ENCODE data around the gene SLC39A9. TPM values are rescaled to one million over a fixed set of nuclear protein-coding genes. Genes with fewer than 3 reads are reported as not detected.
"Not testable (repeated sequence)": the region's sequence is repeated elsewhere in the genome, so short reads cannot be mapped to it uniquely, and the experiment has no call there.

Gene SLC39A9
- total and polyA plus RNA-seq, 4 donors = 28.7 to 140 (median 43.1) TPM

DNA sequence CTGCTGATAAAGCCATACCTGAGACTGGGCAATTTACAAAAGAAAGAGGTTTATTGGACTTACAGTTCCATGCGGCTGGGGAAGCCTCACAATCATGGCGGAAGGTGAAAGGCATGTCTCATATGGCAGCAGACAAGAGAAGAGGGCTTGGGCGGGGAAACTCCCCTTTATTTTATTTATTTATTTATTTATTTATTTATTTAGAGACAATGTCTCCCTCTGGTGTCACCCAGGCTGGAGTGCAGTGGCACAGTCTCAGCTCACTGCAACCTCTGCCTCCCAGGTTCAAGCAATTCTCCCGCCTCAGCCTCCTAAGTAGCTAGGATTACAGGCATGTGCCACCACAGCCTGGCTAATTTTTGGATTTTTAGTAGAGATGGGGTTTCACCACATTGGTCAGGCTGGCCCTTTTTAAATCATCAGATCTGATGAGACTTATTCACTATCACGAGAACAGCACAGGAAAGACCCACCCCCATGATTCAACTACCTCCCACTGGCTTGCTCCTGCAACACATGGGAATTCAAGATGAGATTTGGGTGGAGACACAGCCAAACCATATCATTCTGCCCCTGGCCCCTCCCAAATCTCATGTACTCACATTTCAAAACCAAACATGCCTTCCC is 78.4 kb downstream of the SLC39A9 start:
- not testable (repeated sequence) for H3K36me3 ChIP-seq (ENCODE audit: control insufficient read depth in 4 of 4, insufficient read depth in 3 of 4, low read depth in 1 of 4, low read length in 3 of 4); DNase-seq (ENCODE audit: low spot score); H3K27me3 ChIP-seq (ENCODE audit: control insufficient read depth in 4 of 4, insufficient read depth in 4 of 4, low read length in 3 of 4); H3K4me1 ChIP-seq (ENCODE audit: control insufficient read depth in 4 of 4, insufficient read depth in 4 of 4, low read length in 3 of 4); H3K9ac ChIP-seq (ENCODE audit: low read depth in 1 of 2, low read length in 2 of 2); H3K4me3 ChIP-seq (ENCODE audit: low read depth in 1 of 3, low read length in 3 of 3); H3K27ac ChIP-seq (ENCODE audit: low read depth in 1 of 2, low read length in 2 of 2); H3K9me3 ChIP-seq (ENCODE audit: control insufficient read depth in 4 of 4, low read length in 3 of 4)
- TF ChIP-seq RAD21 (IDR thresholded peaks at IDR 0.05) = peak in 1 of 2 donors; percentile 47
- 94% methylated on average over 5 of the region's 5 CpGs for WGBS

DNA sequence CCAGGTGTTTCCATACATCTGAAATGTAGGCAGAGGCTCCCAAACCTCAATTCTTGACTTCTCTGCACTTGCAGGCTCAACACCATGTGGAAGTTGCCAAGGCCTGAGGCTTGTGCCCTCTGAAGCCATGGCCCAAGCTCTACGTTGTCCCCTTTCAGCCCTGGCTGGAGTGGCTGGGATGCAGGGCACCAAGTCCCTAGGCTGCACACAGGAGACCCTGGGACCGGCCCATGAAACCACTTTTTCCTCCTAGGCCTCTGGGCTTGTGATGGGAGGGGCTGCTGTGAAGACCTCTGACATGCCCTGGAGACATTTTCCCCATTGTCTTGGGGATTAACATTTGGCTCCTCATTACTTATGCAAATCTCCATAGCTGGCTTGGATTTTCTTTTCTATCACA is 79.6 kb downstream of the SLC39A9 start:
- not testable (repeated sequence) for H3K27ac ChIP-seq (ENCODE audit: low read depth in 1 of 2, low read length in 2 of 2); H3K4me1 ChIP-seq (ENCODE audit: control insufficient read depth in 4 of 4, insufficient read depth in 4 of 4, low read length in 3 of 4); DNase-seq (ENCODE audit: low spot score); H3K4me3 ChIP-seq (ENCODE audit: low read depth in 1 of 3, low read length in 3 of 3); H3K9ac ChIP-seq (ENCODE audit: low read depth in 1 of 2, low read length in 2 of 2); H3K36me3 ChIP-seq (ENCODE audit: control insufficient read depth in 4 of 4, insufficient read depth in 3 of 4, low read depth in 1 of 4, low read length in 3 of 4); H3K9me3 ChIP-seq (ENCODE audit: control insufficient read depth in 4 of 4, low read length in 3 of 4); H3K27me3 ChIP-seq (ENCODE audit: control insufficient read depth in 4 of 4, insufficient read depth in 4 of 4, low read length in 3 of 4)
- WGBS = 90% methylated on average over 2 of the region's 2 CpGs

DNA sequence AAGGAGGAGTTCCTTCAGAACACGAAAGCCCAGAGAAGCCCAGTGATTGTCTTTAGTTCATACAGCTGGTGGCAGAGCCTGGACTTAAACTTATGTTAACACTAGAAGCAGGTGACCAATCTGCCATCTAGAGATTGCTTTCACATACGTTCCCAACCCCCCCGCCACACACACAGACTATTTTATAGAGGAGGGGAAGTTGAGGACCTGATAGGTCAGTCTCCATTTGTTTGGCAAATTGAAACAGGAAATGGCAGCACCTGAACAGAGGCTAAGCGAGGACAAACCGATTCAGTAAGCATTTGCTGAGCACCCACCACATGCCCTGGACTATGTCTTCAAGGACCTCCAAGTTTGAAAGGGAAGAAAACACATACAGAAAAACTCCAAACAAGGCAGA is 81.2 kb downstream of the SLC39A9 start:
- no peak for TF ChIP-seq RXRA (IDR thresholded peaks at IDR 0.05)
- TF ChIP-seq, protein P1, sequence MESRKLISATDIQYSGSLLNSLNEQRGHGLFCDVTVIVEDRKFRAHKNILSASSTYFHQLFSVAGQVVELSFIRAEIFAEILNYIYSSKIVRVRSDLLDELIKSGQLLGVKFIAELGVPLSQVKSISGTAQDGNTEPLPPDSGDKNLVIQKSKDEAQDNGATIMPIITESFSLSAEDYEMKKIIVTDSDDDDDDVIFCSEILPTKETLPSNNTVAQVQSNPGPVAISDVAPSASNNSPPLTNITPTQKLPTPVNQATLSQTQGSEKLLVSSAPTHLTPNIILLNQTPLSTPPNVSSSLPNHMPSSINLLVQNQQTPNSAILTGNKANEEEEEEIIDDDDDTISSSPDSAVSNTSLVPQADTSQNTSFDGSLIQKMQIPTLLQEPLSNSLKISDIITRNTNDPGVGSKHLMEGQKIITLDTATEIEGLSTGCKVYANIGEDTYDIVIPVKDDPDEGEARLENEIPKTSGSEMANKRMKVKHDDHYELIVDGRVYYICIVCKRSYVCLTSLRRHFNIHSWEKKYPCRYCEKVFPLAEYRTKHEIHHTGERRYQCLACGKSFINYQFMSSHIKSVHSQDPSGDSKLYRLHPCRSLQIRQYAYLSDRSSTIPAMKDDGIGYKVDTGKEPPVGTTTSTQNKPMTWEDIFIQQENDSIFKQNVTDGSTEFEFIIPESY (IDR thresholded peaks at IDR 0.05) = no peak

DNA sequence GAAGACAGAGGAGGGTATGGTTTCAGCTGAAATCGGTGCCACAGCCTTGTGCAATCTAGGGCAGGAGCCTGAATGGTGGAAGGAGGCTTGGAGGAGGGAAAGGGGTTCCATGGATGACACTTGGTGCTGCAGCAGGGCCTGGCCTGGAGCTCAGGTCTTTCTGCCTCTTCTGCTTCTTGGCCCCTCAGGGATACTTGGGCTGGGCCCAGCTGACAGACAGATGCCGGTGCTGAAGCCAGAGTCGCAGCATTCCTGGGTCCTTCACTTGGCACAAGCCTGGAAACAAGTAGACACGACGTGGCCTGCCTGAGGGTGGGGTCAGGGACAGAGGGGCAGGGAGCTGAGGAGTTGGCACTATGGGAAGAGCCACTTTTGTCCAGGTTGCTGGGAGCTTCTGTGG is 81.6 kb downstream of the SLC39A9 start:
- H3K36me3 ChIP-seq (ENCODE audit: control insufficient read depth in 4 of 4, insufficient read depth in 3 of 4, low read depth in 1 of 4, low read length in 3 of 4) = no peaks in the 10 kb centered on the region
- no peaks in the 10 kb centered on the region for H3K9me3 ChIP-seq (ENCODE audit: control insufficient read depth in 4 of 4, low read length in 3 of 4)
- peaks cover 0 to 2% (median under 1%) of the 10 kb centered on the region in 4 donors for H3K27me3 ChIP-seq (ENCODE audit: control insufficient read depth in 4 of 4, insufficient read depth in 4 of 4, low read length in 3 of 4)
- TF ChIP-seq, protein P2, sequence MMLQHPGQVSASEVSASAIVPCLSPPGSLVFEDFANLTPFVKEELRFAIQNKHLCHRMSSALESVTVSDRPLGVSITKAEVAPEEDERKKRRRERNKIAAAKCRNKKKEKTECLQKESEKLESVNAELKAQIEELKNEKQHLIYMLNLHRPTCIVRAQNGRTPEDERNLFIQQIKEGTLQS (IDR thresholded peaks at IDR 0.05) = no peak
- TF ChIP-seq TAF1 (conservative IDR thresholded peaks at IDR 0.05) = no peak
- no peak for TF ChIP-seq NR2F2 (IDR thresholded peaks at IDR 0.05)
- TF ChIP-seq RAD21 (IDR thresholded peaks at IDR 0.05) = no peak
- TF ChIP-seq RXRA (IDR thresholded peaks at IDR 0.05) = no peak
- TF ChIP-seq HNF4G (IDR thresholded peaks at IDR 0.05) = no peak
- no peak for TF ChIP-seq FOXA1 (IDR thresholded peaks at IDR 0.05)
- TF ChIP-seq, protein P1 (IDR thresholded peaks at IDR 0.05) = no peak
- TF ChIP-seq, protein P3, sequence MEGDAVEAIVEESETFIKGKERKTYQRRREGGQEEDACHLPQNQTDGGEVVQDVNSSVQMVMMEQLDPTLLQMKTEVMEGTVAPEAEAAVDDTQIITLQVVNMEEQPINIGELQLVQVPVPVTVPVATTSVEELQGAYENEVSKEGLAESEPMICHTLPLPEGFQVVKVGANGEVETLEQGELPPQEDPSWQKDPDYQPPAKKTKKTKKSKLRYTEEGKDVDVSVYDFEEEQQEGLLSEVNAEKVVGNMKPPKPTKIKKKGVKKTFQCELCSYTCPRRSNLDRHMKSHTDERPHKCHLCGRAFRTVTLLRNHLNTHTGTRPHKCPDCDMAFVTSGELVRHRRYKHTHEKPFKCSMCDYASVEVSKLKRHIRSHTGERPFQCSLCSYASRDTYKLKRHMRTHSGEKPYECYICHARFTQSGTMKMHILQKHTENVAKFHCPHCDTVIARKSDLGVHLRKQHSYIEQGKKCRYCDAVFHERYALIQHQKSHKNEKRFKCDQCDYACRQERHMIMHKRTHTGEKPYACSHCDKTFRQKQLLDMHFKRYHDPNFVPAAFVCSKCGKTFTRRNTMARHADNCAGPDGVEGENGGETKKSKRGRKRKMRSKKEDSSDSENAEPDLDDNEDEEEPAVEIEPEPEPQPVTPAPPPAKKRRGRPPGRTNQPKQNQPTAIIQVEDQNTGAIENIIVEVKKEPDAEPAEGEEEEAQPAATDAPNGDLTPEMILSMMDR (IDR thresholded peaks at IDR 0.05; ENCODE audit: low read depth, low read length, missing input control) = no peak
- TF ChIP-seq, protein P4, sequence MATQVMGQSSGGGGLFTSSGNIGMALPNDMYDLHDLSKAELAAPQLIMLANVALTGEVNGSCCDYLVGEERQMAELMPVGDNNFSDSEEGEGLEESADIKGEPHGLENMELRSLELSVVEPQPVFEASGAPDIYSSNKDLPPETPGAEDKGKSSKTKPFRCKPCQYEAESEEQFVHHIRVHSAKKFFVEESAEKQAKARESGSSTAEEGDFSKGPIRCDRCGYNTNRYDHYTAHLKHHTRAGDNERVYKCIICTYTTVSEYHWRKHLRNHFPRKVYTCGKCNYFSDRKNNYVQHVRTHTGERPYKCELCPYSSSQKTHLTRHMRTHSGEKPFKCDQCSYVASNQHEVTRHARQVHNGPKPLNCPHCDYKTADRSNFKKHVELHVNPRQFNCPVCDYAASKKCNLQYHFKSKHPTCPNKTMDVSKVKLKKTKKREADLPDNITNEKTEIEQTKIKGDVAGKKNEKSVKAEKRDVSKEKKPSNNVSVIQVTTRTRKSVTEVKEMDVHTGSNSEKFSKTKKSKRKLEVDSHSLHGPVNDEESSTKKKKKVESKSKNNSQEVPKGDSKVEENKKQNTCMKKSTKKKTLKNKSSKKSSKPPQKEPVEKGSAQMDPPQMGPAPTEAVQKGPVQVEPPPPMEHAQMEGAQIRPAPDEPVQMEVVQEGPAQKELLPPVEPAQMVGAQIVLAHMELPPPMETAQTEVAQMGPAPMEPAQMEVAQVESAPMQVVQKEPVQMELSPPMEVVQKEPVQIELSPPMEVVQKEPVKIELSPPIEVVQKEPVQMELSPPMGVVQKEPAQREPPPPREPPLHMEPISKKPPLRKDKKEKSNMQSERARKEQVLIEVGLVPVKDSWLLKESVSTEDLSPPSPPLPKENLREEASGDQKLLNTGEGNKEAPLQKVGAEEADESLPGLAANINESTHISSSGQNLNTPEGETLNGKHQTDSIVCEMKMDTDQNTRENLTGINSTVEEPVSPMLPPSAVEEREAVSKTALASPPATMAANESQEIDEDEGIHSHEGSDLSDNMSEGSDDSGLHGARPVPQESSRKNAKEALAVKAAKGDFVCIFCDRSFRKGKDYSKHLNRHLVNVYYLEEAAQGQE (IDR thresholded peaks at IDR 0.05) = no peak
- no peak for TF ChIP-seq FOXA2 (IDR thresholded peaks at IDR 0.05)
- no peak for TF ChIP-seq SP1 (IDR thresholded peaks at IDR 0.05)
- H3K4me3 ChIP-seq (ENCODE audit: low read depth in 1 of 3, low read length in 3 of 3) = no peak overlapping the region
- no peak for DNase-seq (ENCODE audit: low spot score)
- peaks cover 10 to 16% (median 15%) of the 10 kb centered on the region in 4 donors for H3K4me1 ChIP-seq (ENCODE audit: control insufficient read depth in 4 of 4, insufficient read depth in 4 of 4, low read length in 3 of 4)
- 80% methylated on average over 5 of the region's 5 CpGs for WGBS
- no peak overlapping the region for H3K9ac ChIP-seq (ENCODE audit: low read depth in 1 of 2, low read length in 2 of 2)
- no peak overlapping the region for H3K27ac ChIP-seq (ENCODE audit: low read depth in 1 of 2, low read length in 2 of 2)

More for the DNA sequence above, 81.2 kb downstream of the SLC39A9 start:
- WGBS = 95% methylated on average over 5 of the region's 5 CpGs
- Histone ChIP-seq H3K4me3 (ENCODE audit: low read depth in 1 of 3, low read length in 3 of 3) (no peak overlapping the region), H3K9me3 (ENCODE audit: control insufficient read depth in 4 of 4, low read length in 3 of 4) (no peaks in the 10 kb centered on the region), H3K36me3 (ENCODE audit: control insufficient read depth in 4 of 4, insufficient read depth in 3 of 4, low read depth in 1 of 4, low read length in 3 of 4) (no peaks in the 10 kb centered on the region), H3K4me1 (ENCODE audit: control insufficient read depth in 4 of 4, insufficient read depth in 4 of 4, low read length in 3 of 4) (peaks cover 9 to 12% (median 11%) of the 10 kb centered on the region in 4 donors), H3K27ac (ENCODE audit: low read depth in 1 of 2, low read length in 2 of 2) (no peak overlapping the region), H3K27me3 (ENCODE audit: control insufficient read depth in 4 of 4, insufficient read depth in 4 of 4, low read length in 3 of 4) (peaks cover 0 to 2% (median 0%) of the 10 kb centered on the region in 4 donors), H3K9ac (ENCODE audit: low read depth in 1 of 2, low read length in 2 of 2) (no peak overlapping the region)
- no peak for DNase-seq (ENCODE audit: low spot score)

Measured in liver (tissue), 9 donors.